Activated CD8-positive, alpha-beta T cell treated with anti-CD3 and anti-CD28 coated beads for 36 hours (primary cell): Measurements from ENCODE around the gene ADCY5. TPM values are rescaled to one million over a fixed set of nuclear protein-coding genes. Genes with fewer than 3 reads are reported as not detected.

Source experiments
- ATAC-seq: fragments of 200-7000 bp; cut with Tn5 transposase; one replicate; pipeline ENCODE4 v1.10.0; 2021; ENCODE audit warnings: mild to moderate bottlenecking, moderate library complexity
- CTCF ChIA-PET: fragments of 350-600 bp; sonication (Branson Sonifier 250); formaldehyde crosslinking; loops from one replicate; lab custom pipeline; 2021; ENCODE audit warnings: antibody characterized with exemption; lab: Charles Lee
- POLR2A ChIA-PET: fragments of 350-600 bp; sonication (Branson Sonifier 250); formaldehyde crosslinking; loops from one replicate; lab custom pipeline; 2021; ENCODE audit warnings: antibody characterized with exemption; lab: Charles Lee
- DNase-seq: peaks from one replicate; pipeline ENCODE4 v3.0.0-alpha.2; 2020
- H3K27ac Mint-ChIP-seq: one replicate; pipeline ENCODE4 v1.8.0; 2021; ENCODE audit warnings: mild to moderate bottlenecking, mixed read lengths
- H3K27me3 Mint-ChIP-seq: one replicate; pipeline ENCODE4 v1.8.0; 2021; ENCODE audit warnings: mixed read lengths
- H3K36me3 Mint-ChIP-seq: one replicate; pipeline ENCODE4 v1.8.0; 2021; ENCODE audit warnings: low read depth, mixed read lengths
- H3K4me1 Mint-ChIP-seq: one replicate; pipeline ENCODE4 v1.8.0; 2021; ENCODE audit warnings: low read depth, mixed read lengths
- H3K4me3 Mint-ChIP-seq: one replicate; pipeline ENCODE4 v1.8.0; 2021; ENCODE audit warnings: mild to moderate bottlenecking, moderate library complexity, mixed read lengths
- H3K9me3 Mint-ChIP-seq: one replicate; pipeline ENCODE4 v1.8.0; 2021; ENCODE audit warnings: mixed read lengths
- CTCF ChIP-seq: fragments of 200-600 bp; IDR thresholded peaks from one replicate; pipeline ENCODE4 v1.8.0; 2022; ENCODE audit warnings: antibody characterized with exemption, mild to moderate bottlenecking
- intact Hi-C: fragments of 100-400 bp; cut with micrococcal nuclease; formaldehyde crosslinking; loops from one replicate; pipeline ENCODE4 v1.10.0; 2022
- total RNA-seq, 2 experiments: library from RNA; stranded (reverse); gene quantifications; one replicate each; pipeline ENCODE4 v1.2.3, GENCODE V29; 2021

ADCY5 gene
- total RNA-seq, 2 experiments from 2014 or later, result not detected

GRCh38 chr3:123310741-123311140 lies 138.1 kb downstream of the ADCY5 start:
- Mint-ChIP-seq H3K4me1 (no peaks in the 10 kb centered on the region), H3K4me3 (no peak overlapping the region), H3K9me3 (no peaks in the 10 kb centered on the region), H3K36me3 (no peaks in the 10 kb centered on the region), H3K27ac (no peak overlapping the region), H3K27me3 (peaks cover under 1% of the 10 kb centered on the region)
- intact Hi-C loops, result no loop called here
- no peak for TF ChIP-seq CTCF
- DNase-seq (no peak), ATAC-seq (no peak)
- CTCF ChIA-PET, result interaction anchor here (1.2 kb wide), 1 partner anchor 248 kb away, joined by 3 read pairs; no protein-coding TSS in a partner anchor
- POLR2A ChIA-PET, result no interaction called here

DNA sequence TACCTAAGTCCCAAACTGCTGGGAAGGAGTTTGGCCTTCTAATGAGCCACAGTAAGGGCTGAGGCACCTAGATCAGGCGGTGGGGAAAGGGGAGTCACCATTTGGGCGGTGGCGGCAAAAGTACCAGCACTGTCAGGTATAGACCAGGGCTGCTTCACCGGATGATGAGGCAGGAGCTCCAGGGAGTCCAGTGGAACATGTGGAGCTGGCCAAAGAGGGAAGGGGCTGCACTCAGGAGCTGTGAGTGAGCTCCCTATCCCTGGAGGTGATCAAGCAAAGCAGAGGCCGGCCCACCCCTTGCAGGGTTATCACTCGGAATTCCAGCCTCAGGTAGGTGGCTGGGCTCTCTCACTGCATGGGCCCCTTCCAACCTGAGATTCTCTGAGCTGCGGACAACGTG lies 138.7 kb downstream of the ADCY5 start:
- H3K9me3 Mint-ChIP-seq, result no peaks in the 10 kb centered on the region
- H3K27ac Mint-ChIP-seq, result no peak overlapping the region
- TF ChIP-seq CTCF, result no peak
- H3K4me1 Mint-ChIP-seq, result no peaks in the 10 kb centered on the region
- DNase-seq (no peak), ATAC-seq (no peak)
- H3K4me3 Mint-ChIP-seq, result no peak overlapping the region
- ChIA-PET CTCF (interaction anchor here (1.2 kb wide), 1 partner anchor 248 kb away, joined by 3 read pairs; no protein-coding TSS in a partner anchor), POLR2A (no interaction called here)
- intact Hi-C loops, result no loop called here
- no peaks in the 10 kb centered on the region for H3K27me3 Mint-ChIP-seq
- no peaks in the 10 kb centered on the region for H3K36me3 Mint-ChIP-seq

GRCh38 chr3:123307064-123307463 lies 141.8 kb downstream of the ADCY5 start:
- ChIA-PET CTCF (interaction anchor here (1.7 to 2.0 kb wide), 2 partner anchors 8 to 22 kb away, joined by 3 to 5 read pairs; no protein-coding TSS in a partner anchor), POLR2A (no interaction called here)
- H3K9me3 Mint-ChIP-seq, result no peaks in the 10 kb centered on the region
- ATAC-seq (no peak), DNase-seq (no peak)
- H3K27ac Mint-ChIP-seq, result no peak overlapping the region
- no peaks in the 10 kb centered on the region for H3K27me3 Mint-ChIP-seq
- H3K4me1 Mint-ChIP-seq, result no peaks in the 10 kb centered on the region
- no peak for TF ChIP-seq CTCF
- H3K36me3 Mint-ChIP-seq, result no peaks in the 10 kb centered on the region
- intact Hi-C loops, result no loop called here
- H3K4me3 Mint-ChIP-seq, result no peak overlapping the region

GRCh38 chr3:123305192-123305591 lies 143.7 kb downstream of the ADCY5 start:
- no peaks in the 10 kb centered on the region for H3K27me3 Mint-ChIP-seq
- H3K9me3 Mint-ChIP-seq, result no peaks in the 10 kb centered on the region
- ChIA-PET CTCF (no interaction called here), POLR2A (interaction anchor here (0.6 kb wide), 1 partner anchor 358 kb away, joined by 3 read pairs; no protein-coding TSS in a partner anchor)
- no peak overlapping the region for H3K4me3 Mint-ChIP-seq
- H3K27ac Mint-ChIP-seq, result no peak overlapping the region
- H3K36me3 Mint-ChIP-seq, result no peaks in the 10 kb centered on the region
- DNase-seq (no peak), ATAC-seq (no peak)
- no peaks in the 10 kb centered on the region for H3K4me1 Mint-ChIP-seq
- intact Hi-C loops, result no loop called here
- no peak for TF ChIP-seq CTCF

DNA sequence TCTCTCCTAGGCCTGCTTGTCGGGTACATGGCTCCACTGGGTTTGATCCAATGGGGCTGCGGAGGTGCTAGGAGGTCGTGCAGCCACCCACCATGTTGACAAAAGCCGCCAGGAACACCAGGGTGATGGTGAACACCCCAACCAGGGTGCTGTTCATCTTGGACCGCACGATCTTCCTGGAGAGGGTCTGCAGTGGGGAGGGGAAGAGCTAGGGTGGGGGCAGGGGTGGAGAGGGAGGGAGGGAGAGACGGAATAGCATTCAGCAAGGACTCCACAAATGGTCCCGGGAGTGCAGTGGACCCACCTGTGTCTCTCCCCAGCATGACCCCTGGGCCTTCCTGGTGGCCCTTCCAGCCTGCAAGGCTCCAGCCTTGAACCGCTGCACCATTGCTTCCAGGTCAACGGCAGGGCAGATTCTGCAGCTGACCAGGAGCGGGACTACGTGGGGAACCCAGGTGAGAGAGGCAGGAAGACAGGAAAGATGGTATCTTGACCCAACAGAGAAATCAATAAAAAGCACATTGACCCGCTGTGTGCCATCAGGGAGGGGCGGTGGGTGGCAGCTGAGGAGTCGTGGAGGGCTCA lies 144.8 kb downstream of the ADCY5 start:
- ChIA-PET CTCF (no interaction called here), POLR2A (no interaction called here)
- Mint-ChIP-seq H3K27ac (no peak overlapping the region), H3K27me3 (no peaks in the 10 kb centered on the region), H3K4me1 (no peaks in the 10 kb centered on the region), H3K36me3 (no peaks in the 10 kb centered on the region), H3K9me3 (no peaks in the 10 kb centered on the region), H3K4me3 (no peak overlapping the region)
- DNase-seq, result no peak
- TF ChIP-seq CTCF, result no peak
- ATAC-seq, result no peak
- intact Hi-C loops, result no loop called here
